IPS DF 19.7 (cell line): ENCODE measurements around the gene GTF2A2.

Experiments
- DNase-seq: peaks from one replicate; pipeline ENCODE4 v3.0.0-alpha.2; 2013; ENCODE audit warnings: low read depth, low spot score

GTF2A2 gene

DNA sequence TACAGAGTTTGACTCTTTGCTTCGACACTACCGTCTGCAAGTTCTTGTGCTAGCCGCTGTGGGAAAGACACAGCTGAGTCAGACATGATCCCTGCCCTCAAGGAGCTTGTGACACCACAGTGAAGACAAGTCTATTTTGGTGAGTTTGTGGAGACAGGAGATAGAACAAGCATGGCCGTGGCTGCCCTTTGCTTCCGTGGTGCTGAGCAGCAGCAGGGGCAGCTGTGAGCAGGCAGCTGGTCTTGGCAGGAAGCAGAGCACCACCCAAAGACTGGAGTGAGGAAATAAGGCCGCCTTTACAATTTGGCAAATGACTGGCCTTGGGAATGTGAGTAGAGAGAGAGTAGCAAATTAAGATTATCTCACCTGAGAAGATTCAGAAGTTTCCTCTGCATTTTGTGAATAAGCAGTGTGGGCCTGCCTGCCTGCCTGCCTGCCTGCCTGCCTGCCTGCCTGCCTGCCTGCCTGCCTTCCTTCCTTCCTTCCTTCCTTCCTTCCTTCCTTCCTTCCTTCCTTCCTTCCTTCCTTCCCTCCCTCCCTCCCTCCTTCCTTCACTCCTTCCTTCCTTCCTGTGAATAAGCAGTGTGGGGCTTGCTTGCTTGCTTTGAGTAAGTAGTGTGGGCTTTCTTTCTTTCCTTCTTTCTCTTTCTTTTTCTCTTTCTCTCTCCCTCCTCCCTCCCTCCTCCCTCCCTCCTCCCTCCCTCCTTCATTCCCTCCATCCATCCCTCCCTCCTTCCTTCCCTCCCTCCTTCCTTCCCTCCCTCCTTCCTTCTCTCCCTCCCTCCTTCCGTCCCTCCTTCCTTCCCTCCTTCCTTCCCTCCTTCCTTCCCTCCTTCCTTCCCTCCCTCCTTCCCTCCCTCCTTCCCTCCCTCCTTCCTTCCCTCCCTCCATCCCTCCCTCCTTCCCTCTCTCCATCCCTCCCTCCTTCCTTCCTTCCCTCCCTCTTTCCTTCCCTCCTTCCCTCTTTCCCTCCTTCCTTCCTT is 47.3 kb downstream of the GTF2A2 start:
- DNase-seq = no peak

DNA sequence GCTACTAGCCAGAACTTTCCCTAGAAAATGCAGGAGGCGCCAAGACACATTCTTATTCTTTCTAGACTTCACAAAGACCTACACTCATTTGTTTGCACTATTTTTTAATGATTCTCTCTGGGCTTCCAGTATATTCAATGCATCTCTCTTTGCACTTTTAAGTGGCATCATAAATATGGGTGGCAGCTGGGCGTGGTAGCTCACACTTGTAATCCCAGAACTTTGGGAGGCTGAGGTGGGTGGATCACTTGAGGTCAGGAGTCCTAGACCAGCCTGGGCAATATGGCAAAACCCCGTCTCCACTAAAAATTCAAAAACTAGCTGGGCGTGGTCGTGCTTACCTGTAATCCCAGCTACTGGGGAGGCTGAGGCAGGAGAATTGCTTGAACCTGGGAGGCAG is 51.3 kb downstream of the GTF2A2 start:
- DNase-seq = no peak

DNA sequence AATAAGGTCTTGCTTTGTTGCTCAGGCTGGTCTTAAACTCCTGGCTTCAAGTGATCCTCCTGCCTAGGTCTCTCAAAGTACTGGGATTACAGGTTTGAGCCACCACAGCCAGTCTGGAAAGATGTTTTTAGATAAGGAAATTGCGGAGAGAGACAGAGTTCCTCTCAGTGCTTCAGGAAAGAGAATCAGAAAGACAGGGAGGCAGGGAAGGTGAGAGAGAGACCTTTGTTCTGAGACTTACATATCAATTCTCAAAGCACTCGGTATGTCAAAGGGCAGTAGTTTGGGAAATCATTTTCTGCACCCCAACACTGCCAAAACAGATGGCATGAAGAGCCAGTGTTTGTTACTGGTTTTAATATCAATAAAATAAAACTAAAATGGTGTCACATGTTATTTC is 58.9 kb downstream of the GTF2A2 start:
- DNase-seq = no peak

DNA sequence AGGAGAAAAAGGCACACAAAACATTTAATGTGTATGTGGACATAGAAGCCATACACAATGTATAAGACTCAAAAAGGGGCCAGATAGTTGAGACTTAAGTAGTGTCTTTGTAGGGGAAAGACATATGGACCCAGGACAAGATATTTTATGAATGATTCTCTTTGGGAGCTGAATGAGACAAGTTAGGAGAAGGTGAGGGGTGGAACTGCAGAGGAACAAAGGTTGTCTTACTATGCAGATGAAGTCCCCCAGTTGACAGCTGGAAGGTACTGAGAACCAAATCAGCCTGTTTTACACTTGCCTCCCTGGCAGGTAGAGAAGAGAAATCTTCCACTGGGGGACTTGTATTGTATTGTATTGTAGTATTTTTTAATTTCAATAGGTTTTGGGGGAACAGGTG is 60.7 kb downstream of the GTF2A2 start:
- DNase-seq = no peak

DNA sequence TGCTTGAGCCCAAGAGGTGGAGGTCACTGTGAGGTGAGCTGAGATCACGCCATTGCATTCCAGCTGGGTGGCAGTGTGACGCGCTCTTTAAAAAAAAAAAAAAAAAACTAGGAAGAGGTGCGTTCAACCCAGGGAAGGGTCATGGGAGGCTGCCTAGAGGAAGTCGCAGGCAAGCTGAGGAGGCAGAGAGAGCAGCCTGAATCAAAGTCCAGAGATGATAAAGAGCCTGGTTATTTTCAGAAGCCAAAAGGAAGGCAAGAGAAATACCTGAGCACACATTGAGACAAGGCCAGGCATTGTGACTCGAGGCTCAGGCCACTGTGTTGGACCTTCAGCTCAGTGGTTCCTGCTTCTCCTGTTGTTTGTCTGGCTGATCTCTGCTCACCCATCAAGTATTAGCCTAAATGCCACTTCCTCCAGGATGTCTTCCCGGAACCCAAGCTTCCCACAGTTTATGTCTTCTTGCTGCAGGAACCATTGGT is 61.8 kb downstream of the GTF2A2 start:
- DNase-seq = no peak

DNA sequence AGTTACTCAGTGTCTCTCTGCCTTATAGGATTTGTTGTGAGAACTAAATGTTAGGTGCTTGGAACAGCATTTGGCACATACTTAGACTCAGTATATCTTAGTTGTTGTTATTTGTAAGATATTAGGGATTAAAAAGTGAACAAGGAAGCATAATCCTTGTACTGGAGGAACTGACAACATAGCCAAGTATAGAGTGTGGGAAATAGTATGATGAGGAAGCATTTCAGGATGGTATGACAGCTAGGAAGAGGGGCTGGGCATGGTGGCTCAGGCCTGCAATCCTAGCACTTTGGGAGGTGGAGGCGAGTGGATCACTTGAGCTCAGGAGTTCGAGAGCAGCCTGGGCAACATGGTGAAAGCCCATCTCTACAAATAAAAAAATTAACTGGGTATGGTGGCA is 62.3 kb downstream of the GTF2A2 start:
- DNase-seq = no peak

DNA sequence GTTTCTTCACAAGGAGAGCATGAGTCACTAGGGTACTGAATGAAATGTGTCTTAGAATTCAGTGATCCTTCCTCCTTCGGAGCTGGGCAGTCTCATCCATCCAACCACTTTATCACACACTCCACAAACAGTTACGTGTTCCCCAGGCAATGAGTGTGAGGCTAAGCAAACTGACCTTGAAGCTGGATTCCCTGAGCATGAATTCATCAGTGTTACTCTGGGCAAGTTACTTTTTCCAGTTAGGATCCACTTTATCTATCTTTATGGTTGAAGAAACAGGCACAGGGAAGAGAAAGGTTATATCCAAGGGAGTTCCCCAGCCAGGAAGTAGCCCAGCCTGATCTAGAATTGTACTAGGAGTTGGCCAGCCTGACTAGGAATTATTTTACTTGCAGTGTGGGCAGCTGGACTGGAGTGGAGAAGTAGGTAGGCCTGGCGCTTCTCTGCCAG is 62.8 kb downstream of the GTF2A2 start:
- no peak for DNase-seq

DNA sequence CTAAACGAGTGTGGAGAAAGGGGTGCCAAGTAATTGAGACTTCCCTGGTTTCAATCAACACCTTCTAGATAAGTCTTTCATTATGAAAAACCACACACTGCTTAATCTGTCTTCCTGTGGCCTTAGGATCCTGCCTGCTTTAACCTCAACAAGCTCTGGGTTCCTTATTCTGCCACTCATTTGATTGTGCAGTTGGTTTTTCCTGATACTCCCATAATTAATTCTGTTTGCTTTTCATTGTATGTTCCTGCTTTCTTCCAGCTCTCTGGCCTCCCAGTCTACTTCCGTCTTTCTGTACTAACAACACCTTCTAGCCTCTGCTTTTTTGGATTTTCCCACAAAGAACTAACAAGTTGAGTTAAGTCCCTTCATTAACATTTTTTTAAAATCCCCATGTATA is 66.0 kb downstream of the GTF2A2 start:
- no peak for DNase-seq

DNA sequence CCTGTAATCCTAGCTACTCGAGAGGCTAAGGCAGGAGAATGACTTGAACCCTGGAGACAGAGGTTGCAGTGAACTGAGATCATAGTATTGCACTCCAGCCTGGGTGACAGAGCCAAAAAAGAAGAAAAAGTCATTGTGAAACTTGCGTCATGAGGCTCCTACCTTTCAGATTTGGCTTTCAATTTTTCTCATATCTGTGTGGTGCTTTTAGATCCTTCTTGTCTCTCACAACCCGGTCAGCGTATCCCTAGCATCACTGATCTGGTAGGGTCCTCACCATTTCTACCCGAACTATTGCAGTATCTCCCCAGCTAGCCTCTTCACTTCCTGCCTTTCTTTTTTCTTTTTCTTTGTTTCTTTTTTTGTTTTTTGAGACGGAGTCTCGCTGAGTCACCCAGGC is 67.3 kb downstream of the GTF2A2 start:
- no peak for DNase-seq
